C4-2B (cell line): ENCODE results near the gene CHN1.

Experiments used
- CTCF ChIP-seq: fragments of 450-650 bp; conservative IDR thresholded peaks from 2 replicates; pipeline ENCODE4 v1.5.1; 2017; ENCODE audit warnings: mild to moderate bottlenecking
- ZFX ChIP-seq: fragments of 450-650 bp; IDR thresholded peaks from 2 replicates; pipeline ENCODE4 v1.6.1; 2017

GRCh38 chr2:174903264-174903556, 102.0 kb downstream of the CHN1 start:
- TF ChIP-seq CTCF, result no peak
- TF ChIP-seq ZFX, result no peak
